RWPE2 (cell line): ENCODE data around the gene CUL1.

Source experiments
- ATAC-seq: fragments of 200-7000 bp; cut with Tn5 transposase; 3 replicates; pipeline ENCODE4 v1.9.1; 2021; ENCODE audit warnings: low read depth
- DNase-seq: peaks from one replicate; pipeline ENCODE4 v3.0.0-alpha.2; 2020; ENCODE audit warnings: low spot score
- H3K27ac ChIP-seq: fragments of 450-650 bp; 2 replicates; pipeline ENCODE4 v1.5.1; 2017; ENCODE audit warnings: mild to moderate bottlenecking; ENCODE audit not compliant: poor library complexity, severe bottlenecking
- H3K27me3 ChIP-seq: fragments of 250-450 bp; sonication (Bioruptor Pico); 2 replicates; pipeline ENCODE4 v1.5.1; 2021; ENCODE audit warnings: mild to moderate bottlenecking, moderate library complexity; ENCODE audit not compliant: insufficient read depth, poor library complexity, severe bottlenecking
- H3K36me3 ChIP-seq: fragments of 250-450 bp; sonication (Bioruptor Pico); 2 replicates; pipeline ENCODE4 v1.5.1; 2020; ENCODE audit warnings: low read depth, mild to moderate bottlenecking, moderate library complexity
- H3K4me1 ChIP-seq: fragments of 250-450 bp; sonication (Bioruptor Pico); 2 replicates; pipeline ENCODE4 v1.5.1; 2021; ENCODE audit warnings: mild to moderate bottlenecking, moderate library complexity; ENCODE audit not compliant: insufficient read depth, poor library complexity, severe bottlenecking
- H3K4me3 ChIP-seq: fragments of 250-450 bp; sonication (Bioruptor Pico); 2 replicates; pipeline ENCODE4 v1.5.1; 2021; ENCODE audit warnings: mild to moderate bottlenecking, moderate library complexity; ENCODE audit not compliant: severe bottlenecking
- H3K9me3 ChIP-seq: fragments of 250-450 bp; sonication (Bioruptor Pico); 2 replicates; pipeline ENCODE4 v1.5.1; 2021; ENCODE audit warnings: mild to moderate bottlenecking, moderate library complexity; ENCODE audit not compliant: severe bottlenecking
- CTCF ChIP-seq: fragments of 450-650 bp; IDR thresholded peaks from one replicate; pipeline ENCODE4 v1.5.1; 2017; ENCODE audit warnings: mild to moderate bottlenecking, moderate library complexity; ENCODE audit not compliant: poor library complexity, severe bottlenecking

CUL1 gene

GRCh38 chr7:148793590-148793989 is 94.9 kb downstream of the CUL1 start:
- H3K4me3 ChIP-seq: no peak overlapping the region
- H3K27me3 ChIP-seq: no peaks in the 10 kb centered on the region
- no peaks in the 10 kb centered on the region for H3K9me3 ChIP-seq
- no peak for ATAC-seq
- DNase-seq: no peak
- peaks cover 97% of the 10 kb centered on the region for H3K36me3 ChIP-seq
- no peak overlapping the region for H3K27ac ChIP-seq
- TF ChIP-seq CTCF: no peak
- H3K4me1 ChIP-seq: no peaks in the 10 kb centered on the region

GRCh38 chr7:148794476-148794875 is 95.8 kb downstream of the CUL1 start:
- H3K4me3 ChIP-seq: no peak overlapping the region

GRCh38 chr7:148796841-148797240 is 98.1 kb downstream of the CUL1 start:
- H3K4me1 ChIP-seq: no peaks in the 10 kb centered on the region
- H3K27me3 ChIP-seq: no peaks in the 10 kb centered on the region
- H3K4me3 ChIP-seq: no peak overlapping the region
- H3K27ac ChIP-seq: no peak overlapping the region
- H3K36me3 ChIP-seq: peaks cover 95% of the 10 kb centered on the region
- DNase-seq (no peak), ATAC-seq (no peak)
- no peaks in the 10 kb centered on the region for H3K9me3 ChIP-seq
- no peak for TF ChIP-seq CTCF

More at GRCh38 chr7:148794476-148794875, 95.8 kb downstream of the CUL1 start:
- no peaks in the 10 kb centered on the region for H3K4me1 ChIP-seq
- peaks cover 97% of the 10 kb centered on the region for H3K36me3 ChIP-seq
- DNase-seq (no peak), ATAC-seq (no peak)
- no peaks in the 10 kb centered on the region for H3K27me3 ChIP-seq
- H3K27ac ChIP-seq: no peak overlapping the region
- no peaks in the 10 kb centered on the region for H3K9me3 ChIP-seq
- TF ChIP-seq CTCF: no peak

- Histone ChIP-seq H3K27me3 (no peaks in the 10 kb centered on the region), H3K4me1 (no peaks in the 10 kb centered on the region), H3K36me3 (peaks cover 64% of the 10 kb centered on the region), H3K4me3 (no peak overlapping the region), H3K27ac (no peak overlapping the region), H3K9me3 (no peaks in the 10 kb centered on the region)
- TF ChIP-seq CTCF: no peak
- no peak for DNase-seq
- ATAC-seq: no peak
Measured at GRCh38 chr7:148799893-148800555, 101.3 kb downstream of the CUL1 start.

GRCh38 chr7:148800677-148801076 is 102.0 kb downstream of the CUL1 start:
- Histone ChIP-seq H3K4me3 (no peak overlapping the region), H3K27ac (no peak overlapping the region), H3K4me1 (no peaks in the 10 kb centered on the region), H3K27me3 (no peaks in the 10 kb centered on the region), H3K36me3 (peaks cover 60% of the 10 kb centered on the region), H3K9me3 (no peaks in the 10 kb centered on the region)
- ATAC-seq (no peak), DNase-seq (no peak)
- no peak for TF ChIP-seq CTCF
